ENCODE measurements around the gene PAX5.
"Not testable (repeated sequence)": the region's sequence is repeated elsewhere in the genome, so short reads cannot be mapped to it uniquely, and the experiment has no call there.

Gene PAX5

GRCh38 chr9:37033682-37034304 is at the start of gene PAX5:
Gene PAX5 (minus strand): TSS chr9:37034268. CDS start chr9:37034031, 237 bp downstream.
- in situ Hi-C loops (cut with MboI; ENCODE audit: low sequenced_read_pairs), result no loop called here

DNA sequence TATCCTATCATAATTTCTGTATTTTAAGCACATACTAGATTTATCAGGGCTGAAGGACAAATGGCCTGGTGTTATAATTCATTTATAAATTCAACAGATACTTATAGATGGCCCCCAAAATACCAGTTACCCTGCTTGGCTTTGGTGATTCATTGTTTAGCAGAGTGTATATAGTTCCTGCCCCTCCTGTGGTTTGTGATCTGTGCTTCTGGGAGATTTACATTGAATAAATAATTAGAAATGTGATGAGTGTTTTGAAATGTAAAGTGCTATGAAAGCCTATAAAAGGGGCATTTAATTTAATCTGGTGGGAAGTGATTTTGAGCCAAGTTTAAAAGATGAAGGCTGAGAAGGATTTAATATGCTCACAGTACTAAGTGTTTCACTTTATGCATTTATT is 49.6 kb upstream of the PAX5 start:
- in situ Hi-C loops (cut with MboI; ENCODE audit: low sequenced_read_pairs), result no loop called here

DNA sequence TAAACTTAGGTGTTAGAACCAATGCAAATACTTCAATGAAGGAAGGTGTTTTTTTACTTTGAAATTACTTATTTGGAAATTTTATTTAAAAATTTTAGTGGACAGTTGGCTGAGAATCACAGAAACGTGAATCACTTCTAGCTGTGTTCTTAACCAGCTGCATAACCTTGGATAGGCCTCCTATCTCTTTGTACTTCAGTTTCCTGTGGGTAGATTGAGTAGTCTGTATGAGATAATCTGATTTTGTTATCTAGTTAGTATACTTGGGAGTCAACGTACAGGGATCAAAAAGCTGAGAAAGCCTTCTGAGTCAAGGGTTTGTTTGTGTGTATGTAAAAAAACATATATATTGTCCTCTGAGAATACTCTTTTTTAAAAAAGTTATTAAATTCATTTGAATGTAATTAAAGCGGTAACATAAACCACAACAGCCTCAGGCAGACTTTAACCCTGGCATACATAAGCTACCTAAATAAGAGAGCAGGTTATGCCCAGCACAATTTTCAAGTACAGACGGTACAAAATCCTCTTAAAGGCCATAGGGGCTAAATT is 48.2 kb upstream of the PAX5 start:
- in situ Hi-C loops (cut with MboI; ENCODE audit: low sequenced_read_pairs), result no loop called here

DNA sequence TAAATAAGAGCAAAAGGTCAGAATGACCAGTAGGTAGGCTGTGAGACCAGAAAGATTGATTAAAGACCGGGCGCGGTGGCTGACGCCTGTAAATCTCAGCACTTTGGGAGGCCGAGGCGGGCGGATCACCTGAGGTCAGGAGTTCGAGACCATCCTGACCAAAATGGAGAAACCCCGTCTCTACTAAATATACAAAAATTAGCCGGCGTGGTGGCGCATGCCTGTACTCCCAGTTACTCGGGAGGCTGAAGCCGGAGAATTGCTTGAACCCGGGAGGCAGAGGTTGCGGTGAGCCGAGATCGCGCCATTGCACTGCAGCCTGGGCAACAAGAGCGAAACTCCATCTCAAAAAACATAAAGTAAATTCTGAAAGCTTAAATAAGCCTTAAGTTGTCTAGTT is 47.4 kb upstream of the PAX5 start:
- in situ Hi-C loops (cut with MboI; ENCODE audit: low sequenced_read_pairs), result not testable (repeated sequence)

- in situ Hi-C loops (cut with MboI; ENCODE audit: low sequenced_read_pairs), result not testable (repeated sequence)
Observed at GRCh38 chr9:37080165-37080628, 46.1 kb upstream of the PAX5 start.

- in situ Hi-C loops (cut with MboI; ENCODE audit: low sequenced_read_pairs), result no loop called here
Observed at GRCh38 chr9:37079370-37080164, 45.5 kb upstream of the PAX5 start.

GRCh38 chr9:37074790-37075189 is 40.7 kb upstream of the PAX5 start:
- in situ Hi-C loops (cut with MboI; ENCODE audit: low sequenced_read_pairs), result not testable (repeated sequence)

DNA sequence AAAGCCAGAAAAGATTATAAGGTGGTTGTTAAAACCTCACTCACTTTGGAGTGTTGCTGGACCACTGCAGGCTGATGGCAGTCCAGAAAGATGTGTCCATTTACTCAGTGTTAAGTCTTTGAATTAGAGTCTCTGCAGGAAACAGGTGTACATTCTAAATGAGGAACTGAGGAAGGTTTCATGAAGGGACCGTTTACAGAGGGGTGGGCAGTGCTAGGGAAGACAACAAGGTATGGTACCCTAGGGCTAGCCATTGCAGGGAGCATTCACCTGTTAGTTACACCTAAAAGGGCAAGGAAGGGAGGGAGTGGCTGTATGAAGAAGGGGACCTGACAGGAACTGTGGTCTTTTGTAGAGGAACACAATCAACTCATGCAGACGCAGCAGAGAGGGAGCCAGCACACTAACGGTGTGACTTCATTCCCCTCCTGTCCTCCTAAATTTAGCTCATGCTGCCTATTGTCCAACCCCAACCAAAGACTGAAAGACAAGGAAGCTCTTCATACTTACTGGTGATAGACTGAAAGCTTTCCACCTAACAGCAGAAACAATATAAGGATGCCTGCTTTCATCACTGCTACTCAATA is 32.2 kb upstream of the PAX5 start:
- in situ Hi-C loops (cut with MboI; ENCODE audit: low sequenced_read_pairs), result no loop called here

DNA sequence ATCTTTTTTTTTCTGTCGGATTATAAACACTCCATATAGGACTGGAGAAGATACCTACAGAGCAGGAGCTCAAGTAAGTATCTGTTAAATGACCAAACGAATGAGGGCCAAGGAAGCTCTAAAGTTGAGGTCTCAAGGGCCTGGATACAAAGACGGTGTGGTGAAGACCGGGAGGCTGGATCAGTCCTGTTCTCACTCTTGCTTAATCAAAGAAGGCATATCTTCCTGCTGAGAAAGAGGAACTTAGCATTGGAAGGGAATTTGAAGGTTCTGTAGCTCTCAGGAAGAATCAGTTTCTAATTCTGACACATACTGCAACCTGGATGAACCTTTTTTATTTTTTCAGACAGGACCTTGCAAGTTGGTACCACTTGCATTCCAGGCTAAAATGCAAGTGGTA is 28.3 kb upstream of the PAX5 start:
- in situ Hi-C loops (cut with MboI; ENCODE audit: low sequenced_read_pairs), result no loop called here

- in situ Hi-C loops (cut with MboI; ENCODE audit: low sequenced_read_pairs), result no loop called here
Observed at GRCh38 chr9:37061768-37062167, 27.7 kb upstream of the PAX5 start.

DNA sequence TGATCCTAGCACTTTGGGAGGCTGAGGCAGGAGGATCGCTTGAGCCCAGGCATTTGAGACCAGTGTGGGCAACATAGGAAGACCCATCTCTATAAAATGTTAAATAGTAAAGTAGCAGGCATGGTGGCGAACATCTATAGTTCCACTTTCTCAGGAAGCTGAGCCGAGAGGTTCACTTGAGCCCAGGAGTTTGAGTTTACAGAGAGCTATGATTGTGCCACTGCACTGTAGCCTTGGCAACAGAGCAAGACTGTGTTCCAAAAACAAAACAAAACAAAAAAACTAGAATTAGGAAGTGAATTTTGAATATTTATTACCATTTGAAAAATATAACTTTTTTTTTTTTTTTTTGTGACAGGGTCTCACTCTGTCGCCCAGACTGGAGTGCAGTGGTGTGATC is 26.8 kb upstream of the PAX5 start:
- in situ Hi-C loops (cut with MboI; ENCODE audit: low sequenced_read_pairs), result no loop called here

DNA sequence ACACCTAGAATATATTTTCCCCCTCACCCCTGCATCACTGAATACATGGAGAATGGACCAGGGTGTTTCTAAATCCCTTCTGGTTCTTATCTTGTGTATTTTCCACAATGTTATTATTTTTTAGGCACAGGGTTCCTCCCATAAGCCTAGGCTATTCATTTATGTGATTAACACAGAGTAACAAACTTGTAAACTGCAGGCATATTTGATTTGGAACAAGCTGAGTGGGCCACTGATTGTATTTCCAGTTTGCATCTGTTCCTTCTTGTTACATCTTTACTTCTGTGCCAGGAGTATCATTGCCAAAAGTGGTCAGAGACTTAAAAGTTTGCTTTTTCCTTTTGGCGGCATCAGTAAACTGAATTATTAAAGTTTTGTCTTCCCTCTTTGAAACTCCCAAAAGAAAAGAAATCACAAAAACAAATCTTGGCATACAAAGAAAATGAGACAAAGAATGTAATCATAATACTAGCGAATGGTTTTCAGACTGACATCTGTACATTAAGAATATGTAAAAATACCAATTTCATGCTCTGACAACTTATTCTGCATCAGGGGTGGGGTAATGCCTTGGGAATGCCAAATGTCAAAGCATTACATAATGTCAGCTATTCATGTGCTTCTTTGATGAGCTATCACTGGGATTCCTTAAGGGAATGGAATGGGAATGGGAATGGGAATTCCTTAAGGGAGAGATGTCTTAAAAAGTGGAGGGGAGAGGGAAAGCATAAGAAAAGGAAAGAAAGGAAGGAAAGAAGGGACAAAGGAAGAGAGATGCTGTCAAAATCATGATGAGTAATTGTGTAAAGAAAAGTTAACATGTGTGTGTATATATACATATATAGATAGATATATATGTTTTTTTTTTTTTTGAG is 22.2 kb upstream of the PAX5 start:
- in situ Hi-C loops (cut with MboI; ENCODE audit: low sequenced_read_pairs), result no loop called here

- in situ Hi-C loops (cut with MboI; ENCODE audit: low sequenced_read_pairs), result not testable (repeated sequence)
Observed at GRCh38 chr9:37054363-37054720, 20.3 kb upstream of the PAX5 start.

DNA sequence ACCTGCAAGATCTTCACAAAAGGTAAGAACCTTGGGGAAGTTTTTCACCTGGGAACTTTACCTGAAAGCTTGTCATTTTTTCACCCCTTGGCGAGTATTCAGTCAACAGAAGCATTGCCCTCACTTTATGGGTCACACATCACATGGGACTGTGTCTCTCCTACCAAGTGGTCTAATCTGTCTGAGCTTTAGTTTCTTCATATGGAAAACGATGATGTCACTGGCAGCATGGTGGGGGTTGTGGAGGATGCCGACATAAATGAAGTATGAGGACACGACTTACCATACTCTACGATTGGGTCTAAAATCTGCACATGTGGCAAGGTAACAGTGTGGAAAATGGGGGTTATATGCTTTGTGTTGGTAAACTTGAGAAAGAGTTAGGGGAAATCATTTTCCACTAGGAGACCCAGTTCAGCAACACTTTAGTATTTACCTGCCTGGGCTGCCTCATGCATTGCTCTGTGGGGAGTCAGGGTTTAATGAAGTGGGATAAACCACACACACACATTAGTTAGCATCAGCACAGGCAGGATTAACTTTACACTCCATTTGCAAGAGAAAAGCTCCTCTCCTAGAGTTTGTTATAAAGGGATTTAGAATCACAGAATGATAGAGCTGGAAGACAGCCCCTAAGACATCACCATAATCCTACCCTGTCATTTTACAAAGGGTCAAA is 19.8 kb upstream of the PAX5 start:
- in situ Hi-C loops (cut with MboI; ENCODE audit: low sequenced_read_pairs), result no loop called here

- in situ Hi-C loops (cut with MboI; ENCODE audit: low sequenced_read_pairs), result no loop called here
Observed at GRCh38 chr9:37046683-37047082, 12.6 kb upstream of the PAX5 start.

DNA sequence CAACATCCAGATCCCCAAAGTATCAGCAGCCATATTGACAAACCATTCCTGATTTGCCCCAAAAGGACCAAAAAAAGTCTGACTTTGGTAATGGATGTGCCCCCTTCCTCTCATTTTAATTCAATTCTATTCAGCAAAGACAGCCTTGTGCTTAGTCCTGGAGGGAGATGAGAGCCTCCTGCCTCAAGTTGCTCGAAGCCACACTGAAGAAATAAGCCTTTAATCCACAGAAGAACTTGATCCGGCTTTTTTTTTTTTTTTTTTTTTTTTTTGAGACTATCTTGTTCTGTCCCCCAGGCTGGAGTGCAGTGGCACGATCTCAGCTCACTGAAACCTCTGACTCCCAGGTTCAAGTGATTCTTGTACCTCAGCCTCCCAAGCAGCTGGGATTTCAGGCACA is 8.4 kb upstream of the PAX5 start:
- in situ Hi-C loops (cut with MboI; ENCODE audit: low sequenced_read_pairs), result no loop called here

DNA sequence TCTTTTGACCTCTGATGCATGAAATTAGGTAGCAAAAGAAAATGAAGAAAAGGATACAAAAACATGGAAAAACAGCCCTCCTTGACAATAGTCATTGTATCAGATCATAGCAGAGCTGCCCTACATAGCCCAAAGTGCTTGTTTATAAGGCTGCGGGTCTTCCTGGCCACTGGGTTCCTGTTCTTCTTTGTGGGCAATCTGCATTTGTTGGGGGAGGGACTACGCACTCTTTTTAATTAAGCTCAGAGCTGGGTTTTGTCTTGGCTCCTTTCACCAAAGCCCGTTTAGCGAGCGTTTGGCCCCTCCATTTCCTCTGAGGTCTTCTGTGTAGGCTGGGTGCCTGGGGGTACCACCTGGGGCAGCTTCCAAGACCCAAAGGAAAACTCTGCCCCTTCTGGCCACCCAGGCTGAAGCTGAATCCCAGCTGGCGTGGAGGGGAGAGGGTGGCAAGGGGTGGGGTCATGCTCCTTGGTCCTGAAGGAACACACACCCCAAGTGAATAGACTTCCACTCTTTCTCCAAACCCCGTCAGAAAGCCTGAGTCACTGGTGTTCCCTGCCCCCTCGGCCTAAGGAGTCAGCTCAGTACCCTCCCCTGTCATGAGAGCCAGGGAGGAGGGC is 6.5 kb upstream of the PAX5 start:
- in situ Hi-C loops (cut with MboI; ENCODE audit: low sequenced_read_pairs), result no loop called here

- in situ Hi-C loops (cut with MboI; ENCODE audit: low sequenced_read_pairs), result no loop called here
Observed at GRCh38 chr9:37038943-37039464, 4.9 kb upstream of the PAX5 start.

- in situ Hi-C loops (cut with MboI; ENCODE audit: low sequenced_read_pairs), result no loop called here
Observed at GRCh38 chr9:37038302-37038942, 4.4 kb upstream of the PAX5 start.

Measured in HL-60/S4 treated with phorbol 12-myristate 13-acetate at 8.2 ng/mL for 4 days and 3 days (cell line).